BLaER1 treated with 17β-estradiol and CSF1 and Interleukin-3, amounts not matched to agents 10 nM and 100 nM (cell line): Measurements from ENCODE around the gene DHX58.

Experiments
- H3K27ac ChIP-seq, 11 experiments: shearing (Covaris generic); formaldehyde crosslinking; 2 replicates each; pipeline ENCODE4 v1.8.1; 2022
- H3K27me3 ChIP-seq, 11 experiments: shearing (Covaris generic); formaldehyde crosslinking; 2 replicates each; pipeline ENCODE4 v1.8.1; 2022
- H3K36me3 ChIP-seq, 11 experiments: shearing (Covaris generic); formaldehyde crosslinking; 2 replicates each; pipeline ENCODE4 v1.8.1; 2022
- H3K4me1 ChIP-seq, 10 experiments: shearing (Covaris generic); formaldehyde crosslinking; 2 replicates each; pipeline ENCODE4 v1.8.1; 2022
- H3K4me2 ChIP-seq, 11 experiments: shearing (Covaris generic); formaldehyde crosslinking; 2 replicates each; pipeline ENCODE4 v1.8.1; 2022
- H3K4me3 ChIP-seq, 10 experiments: shearing (Covaris generic); formaldehyde crosslinking; 2 replicates each; pipeline ENCODE4 v1.8.1; 2022
- H3K9ac ChIP-seq, 11 experiments: shearing (Covaris generic); formaldehyde crosslinking; 2 replicates each; pipeline ENCODE4 v1.8.1; 2022
- H3K9me3 ChIP-seq, 11 experiments: shearing (Covaris generic); formaldehyde crosslinking; replicated peaks in 1 of 11; 2 replicates each; pipeline ENCODE4 v1.8.1; 2022
- H4K20me1 ChIP-seq, 11 experiments: shearing (Covaris generic); formaldehyde crosslinking; 2 replicates each; pipeline ENCODE4 v1.8.1; 2022
- Cebpa-rat ChIP-seq, 11 experiments: shearing (Covaris generic); IDR thresholded peaks; 2 replicates each; pipeline ENCODE4 v1.8.1; 2022

Gene DHX58

DNA sequence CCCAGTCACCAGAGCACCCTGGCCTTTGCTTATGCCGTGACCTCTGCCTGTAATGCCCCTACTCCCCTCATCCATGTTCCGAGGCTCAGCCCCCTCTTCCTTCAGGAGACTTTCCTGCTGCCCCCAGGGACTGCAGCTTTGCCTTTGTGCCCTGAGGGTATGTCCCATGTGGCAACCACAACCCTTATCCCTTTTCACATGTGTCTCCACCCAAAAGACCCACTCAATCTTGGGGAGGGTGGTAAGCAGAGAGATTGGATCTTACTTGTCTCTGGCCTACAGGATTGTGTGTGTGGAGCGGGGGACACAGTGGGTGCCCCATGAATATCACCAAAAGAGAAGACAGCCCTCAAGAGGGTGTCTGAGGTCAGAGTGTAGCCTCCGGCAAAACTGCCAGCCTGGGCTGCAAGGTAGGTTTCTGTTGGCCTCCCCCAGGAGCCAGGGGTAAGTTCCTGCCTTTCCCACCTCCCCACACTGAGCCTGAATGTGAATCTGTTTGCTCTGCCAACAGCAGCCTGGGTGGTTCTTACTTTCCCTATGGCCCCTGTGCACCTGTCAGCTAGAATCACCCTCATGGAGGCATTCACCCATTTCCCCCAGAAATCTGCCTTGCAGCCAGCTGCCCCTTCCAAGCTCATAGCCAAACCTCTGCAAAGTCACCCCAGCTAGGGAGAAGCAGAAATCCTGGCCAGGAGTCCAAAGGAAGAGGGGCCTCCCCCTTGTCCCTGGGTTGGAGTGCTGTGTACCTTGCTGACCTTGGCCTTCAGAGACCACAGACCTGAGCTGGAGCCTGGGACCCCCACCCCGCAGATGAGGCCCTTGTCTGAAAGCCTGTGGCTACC, 50.6 kb downstream of the DHX58 start:
- peak overlapping the region; percentile 38 to 87 (median 79) for H3K4me2 ChIP-seq
- TF ChIP-seq Cebpa-rat (IDR thresholded peaks at IDR 0.05) = no peak
- H3K4me1 ChIP-seq = peaks cover 39 to 61% (median 56%) of the 10 kb centered on the region in 10 experiments
- H3K27me3 ChIP-seq = no peaks in the 10 kb centered on the region
- no peaks in the 10 kb centered on the region for H3K36me3 ChIP-seq
- no peaks in the 10 kb centered on the region for H3K9me3 ChIP-seq
- no peak overlapping the region for H3K4me3 ChIP-seq
- H3K9ac ChIP-seq = peak overlapping the region in 1 of 11 experiments; percentile 32; a peak in 1 of 22 replicates
- H3K27ac ChIP-seq = peak overlapping the region in 3 of 11 experiments; percentile 67 to 78 (median 71); a peak in 2 of 22 replicates
- H4K20me1 ChIP-seq = no peaks in the 10 kb centered on the region

DNA sequence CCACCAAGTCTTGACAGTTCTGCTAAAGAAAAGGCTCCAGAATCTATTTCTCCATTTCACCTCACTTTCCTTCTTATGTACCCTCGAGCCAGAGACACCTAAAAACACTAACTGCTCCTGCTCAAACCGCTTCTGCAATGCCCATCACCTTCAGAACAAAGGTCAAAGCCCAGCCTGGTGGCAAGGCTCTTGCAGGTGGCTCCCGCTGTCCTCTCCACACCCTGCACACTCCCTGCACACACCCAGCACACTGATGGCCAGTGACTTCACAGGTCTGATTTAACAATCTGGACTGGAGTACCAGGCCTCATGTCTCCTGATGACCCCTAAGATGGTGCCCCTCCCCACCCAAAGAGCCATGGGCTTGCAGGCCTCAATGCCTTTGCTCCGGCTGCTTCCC, 52.3 kb downstream of the DHX58 start:
- Histone ChIP-seq H3K4me2 (peak overlapping the region; percentile 1 to 56 (median 46); a peak in 17 of 22 replicates), H3K9me3 (no peaks in the 10 kb centered on the region), H3K4me1 (peaks cover 34 to 65% (median 58%) of the 10 kb centered on the region in 10 experiments), H3K9ac (no peak overlapping the region), H3K36me3 (no peaks in the 10 kb centered on the region), H3K27me3 (no peaks in the 10 kb centered on the region), H3K4me3 (no peak overlapping the region), H3K27ac (peak overlapping the region in 1 of 11 experiments; percentile 47; a peak in 3 of 22 replicates), H4K20me1 (no peaks in the 10 kb centered on the region)
- TF ChIP-seq Cebpa-rat (IDR thresholded peaks at IDR 0.05) = no peak

- peak overlapping the region in 1 of 11 experiments; percentile 47; a peak in 3 of 22 replicates for H3K27ac ChIP-seq
- H3K36me3 ChIP-seq = no peaks in the 10 kb centered on the region
- no peak for TF ChIP-seq Cebpa-rat (IDR thresholded peaks at IDR 0.05)
- H3K9me3 ChIP-seq = no peaks in the 10 kb centered on the region
- peak overlapping the region; percentile 1 to 56 (median 46); a peak in 17 of 22 replicates for H3K4me2 ChIP-seq
- no peaks in the 10 kb centered on the region for H4K20me1 ChIP-seq
- no peak overlapping the region for H3K9ac ChIP-seq
- H3K4me3 ChIP-seq = no peak overlapping the region
- H3K4me1 ChIP-seq = peaks cover 30 to 63% (median 55%) of the 10 kb centered on the region in 10 experiments
- no peaks in the 10 kb centered on the region; a peak in 1 of 22 replicates for H3K27me3 ChIP-seq
Measured at GRCh38 chr17:42059815-42060214, 52.7 kb downstream of the DHX58 start.

GRCh38 chr17:42058063-42058462, 54.5 kb downstream of the DHX58 start:
- H3K9ac ChIP-seq = no peak overlapping the region
- no peak overlapping the region for H3K27ac ChIP-seq
- TF ChIP-seq Cebpa-rat (IDR thresholded peaks at IDR 0.05) = no peak
- H3K4me3 ChIP-seq = no peak overlapping the region
- no peak overlapping the region for H3K4me2 ChIP-seq
- H3K4me1 ChIP-seq = peaks cover 12 to 55% (median 41%) of the 10 kb centered on the region in 10 experiments
- no peaks in the 10 kb centered on the region for H3K36me3 ChIP-seq
- peaks cover 0 to 14% (median 11%) of the 10 kb centered on the region in 11 experiments; a peak in 14 of 22 replicates for H3K27me3 ChIP-seq
- no peaks in the 10 kb centered on the region for H3K9me3 ChIP-seq
- H4K20me1 ChIP-seq = no peaks in the 10 kb centered on the region; a peak in 1 of 22 replicates

DNA sequence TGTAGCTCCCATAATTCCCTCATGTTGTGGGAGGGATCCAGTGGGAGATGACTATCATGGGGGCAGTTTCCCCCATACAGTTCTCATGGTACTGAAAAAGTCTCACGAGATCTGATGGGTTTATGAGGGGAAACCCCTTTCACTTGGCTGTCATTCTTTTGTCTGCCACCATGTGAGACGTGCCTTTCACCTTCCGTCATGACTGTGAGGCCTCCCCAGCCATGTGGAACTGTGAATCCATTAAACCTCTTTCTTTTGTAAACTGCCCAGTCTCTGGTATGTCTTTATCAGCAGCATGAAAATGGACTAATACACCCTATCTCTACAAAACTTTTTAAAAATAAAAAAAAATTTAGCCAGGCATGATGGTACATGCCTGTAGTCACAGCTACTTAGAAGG, 55.9 kb downstream of the DHX58 start:
- Histone ChIP-seq H3K9ac (no peak overlapping the region), H3K27me3 (peaks cover 4 to 28% (median 20%) of the 10 kb centered on the region in 11 experiments), H3K36me3 (no peaks in the 10 kb centered on the region), H3K4me3 (no peak overlapping the region), H3K4me2 (no peak overlapping the region), H4K20me1 (no peaks in the 10 kb centered on the region; a peak in 1 of 22 replicates), H3K9me3 (no peaks in the 10 kb centered on the region), H3K27ac (no peak overlapping the region), H3K4me1 (peaks cover 0 to 40% (median 27%) of the 10 kb centered on the region in 10 experiments; a peak in 18 of 20 replicates)
- TF ChIP-seq Cebpa-rat (IDR thresholded peaks at IDR 0.05) = no peak

DNA sequence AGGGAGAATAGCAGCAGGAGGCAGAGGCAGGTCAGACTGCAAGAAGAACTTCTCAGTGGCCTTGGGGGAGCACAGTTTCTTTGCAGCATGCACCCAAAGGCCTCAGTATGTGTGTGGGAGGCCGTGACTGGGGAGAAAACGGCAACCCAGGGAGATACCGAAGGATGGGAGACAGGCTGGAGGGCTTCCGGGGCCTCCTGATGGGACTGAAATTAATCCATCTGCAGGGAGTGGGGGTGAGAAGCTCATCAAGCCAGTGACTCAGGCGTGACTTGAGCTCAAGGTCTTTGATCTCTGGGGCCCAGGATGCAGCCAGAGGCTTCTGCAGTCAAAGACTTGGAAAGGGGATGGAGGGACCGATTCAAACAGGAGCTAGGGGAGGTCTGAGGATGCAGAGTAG, 57.0 kb downstream of the DHX58 start:
- no peaks in the 10 kb centered on the region; a peak in 1 of 22 replicates for H4K20me1 ChIP-seq
- no peak overlapping the region for H3K4me3 ChIP-seq
- H3K36me3 ChIP-seq = no peaks in the 10 kb centered on the region
- no peak overlapping the region for H3K9ac ChIP-seq
- no peak overlapping the region for H3K27ac ChIP-seq
- H3K4me1 ChIP-seq = peaks cover 0 to 35% (median 22%) of the 10 kb centered on the region in 10 experiments; a peak in 17 of 20 replicates
- no peaks in the 10 kb centered on the region for H3K9me3 ChIP-seq
- TF ChIP-seq Cebpa-rat (IDR thresholded peaks at IDR 0.05) = no peak
- H3K27me3 ChIP-seq = peaks cover 16 to 39% (median 32%) of the 10 kb centered on the region in 11 experiments
- peak overlapping the region in 5 of 11 experiments; percentile 2 to 31 (median 17); a peak in 5 of 22 replicates for H3K4me2 ChIP-seq

DNA sequence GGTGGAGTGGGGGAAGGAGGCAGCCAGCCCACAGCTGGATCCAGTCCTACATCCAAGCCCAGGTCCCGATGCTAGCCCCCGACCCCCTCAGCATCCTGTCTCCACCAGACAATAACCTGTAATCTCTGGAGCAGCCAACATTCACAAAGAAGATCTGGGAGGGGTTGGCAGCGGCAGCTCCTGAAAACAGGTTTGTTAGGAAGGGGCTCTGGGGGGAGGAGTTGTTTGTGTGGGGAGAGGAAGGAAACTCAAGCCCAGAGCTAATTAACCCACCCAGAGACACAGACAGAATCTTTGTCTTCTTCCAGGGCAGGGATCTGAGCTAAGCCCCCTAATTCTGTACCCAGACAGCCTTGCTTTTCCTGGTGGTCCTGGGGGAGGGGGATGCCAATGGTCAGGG, 57.5 kb downstream of the DHX58 start:
- TF ChIP-seq Cebpa-rat (IDR thresholded peaks at IDR 0.05) = no peak
- no peak overlapping the region for H3K4me3 ChIP-seq
- H3K4me1 ChIP-seq = peaks cover 0 to 32% (median 19%) of the 10 kb centered on the region in 10 experiments; a peak in 17 of 20 replicates
- no peaks in the 10 kb centered on the region for H3K36me3 ChIP-seq
- peak overlapping the region in 5 of 11 experiments; percentile 2 to 31 (median 17); a peak in 4 of 22 replicates for H3K4me2 ChIP-seq
- no peak overlapping the region for H3K27ac ChIP-seq
- H3K9me3 ChIP-seq = no peaks in the 10 kb centered on the region
- H3K9ac ChIP-seq = no peak overlapping the region
- H4K20me1 ChIP-seq = no peaks in the 10 kb centered on the region; a peak in 1 of 22 replicates
- H3K27me3 ChIP-seq = peaks cover 20 to 44% (median 36%) of the 10 kb centered on the region in 11 experiments

GRCh38 chr17:42053731-42054500, 58.6 kb downstream of the DHX58 start:
- Histone ChIP-seq H4K20me1 (no peaks in the 10 kb centered on the region; a peak in 1 of 22 replicates), H3K4me3 (no peak overlapping the region), H3K27ac (no peak overlapping the region), H3K36me3 (no peaks in the 10 kb centered on the region), H3K4me1 (peaks cover 0 to 34% (median 13%) of the 10 kb centered on the region in 10 experiments; a peak in 11 of 20 replicates), H3K9me3 (no peaks in the 10 kb centered on the region), H3K9ac (no peak overlapping the region), H3K4me2 (peak overlapping the region in 4 of 11 experiments; percentile 2 to 21 (median 15); a peak in 4 of 22 replicates), H3K27me3 (peaks cover 32 to 55% (median 48%) of the 10 kb centered on the region in 11 experiments)
- TF ChIP-seq Cebpa-rat (IDR thresholded peaks at IDR 0.05) = no peak
